H9 (cell line): ENCODE results near the gene BAIAP2. TPM values are rescaled to one million over a fixed set of nuclear protein-coding genes. Genes with fewer than 3 reads are reported as not detected.

Experiments
- DNase-seq: peaks from one replicate; pipeline ENCODE4 v3.0.0-alpha.2; 2017
- H2AFZ ChIP-seq: one replicate; pipeline ENCODE4 v1.6.1; 2013; ENCODE audit warnings: mild to moderate bottlenecking, low read length, control low read depth, moderate library complexity
- H2AK5ac ChIP-seq: 2 replicates; pipeline ENCODE4 v1.6.1; 2013; ENCODE audit warnings: low read length, control low read depth, mixed read lengths; ENCODE audit not compliant: insufficient read length
- H2BK120ac ChIP-seq: one replicate; pipeline ENCODE4 v1.6.1; 2013; ENCODE audit warnings: low read depth, mild to moderate bottlenecking, low read length, control low read depth, inconsistent platforms; ENCODE audit not compliant: poor library complexity, severe bottlenecking
- H2BK12ac ChIP-seq: 2 replicates; pipeline ENCODE4 v1.6.1; 2013; ENCODE audit warnings: low read length, control low read depth, mixed read lengths, low read depth; ENCODE audit not compliant: insufficient read length
- H2BK15ac ChIP-seq: 2 replicates; pipeline ENCODE4 v1.6.1; 2013; ENCODE audit warnings: low read depth, low read length, control low read depth
- H2BK20ac ChIP-seq: one replicate; pipeline ENCODE4 v1.6.1; 2013; ENCODE audit warnings: low read depth, mild to moderate bottlenecking, low read length, control low read depth, inconsistent platforms; ENCODE audit not compliant: poor library complexity, severe bottlenecking
- H2BK5ac ChIP-seq: 2 replicates; pipeline ENCODE4 v1.6.1; 2013; ENCODE audit warnings: low read length, control low read depth, mixed read lengths; ENCODE audit not compliant: insufficient read length
- H3K14ac ChIP-seq: 2 replicates; pipeline ENCODE4 v1.6.1; 2013; ENCODE audit warnings: low read length, control low read depth; ENCODE audit not compliant: insufficient read depth
- H3K18ac ChIP-seq: 2 replicates; pipeline ENCODE4 v1.6.1; 2013; ENCODE audit warnings: low read depth, mild to moderate bottlenecking, mixed read lengths, low read length, control low read depth; ENCODE audit not compliant: insufficient read length
- H3K23ac ChIP-seq: 2 replicates; pipeline ENCODE4 v1.6.1; 2013; ENCODE audit warnings: low read length, control low read depth, mixed read lengths, low read depth; ENCODE audit not compliant: insufficient read length
- H3K23me2 ChIP-seq: 2 replicates; pipeline ENCODE4 v1.6.1; 2013; ENCODE audit warnings: low read depth, mild to moderate bottlenecking, mixed read lengths, low read length, control low read depth; ENCODE audit not compliant: insufficient read length, poor library complexity, severe bottlenecking
- H3K27ac ChIP-seq: 2 replicates; pipeline ENCODE4 v1.5.1; 2013; ENCODE audit warnings: low read length, control low read depth, mixed read lengths, low read depth; ENCODE audit not compliant: insufficient read length
- H3K27me3 ChIP-seq: 2 replicates; pipeline ENCODE4 v1.6.1; 2013; ENCODE audit warnings: low read length, control low read depth, inconsistent platforms; ENCODE audit not compliant: insufficient read depth
- H3K4ac ChIP-seq: 2 replicates; pipeline ENCODE4 v1.6.1; 2013; ENCODE audit warnings: low read depth, mild to moderate bottlenecking, control low read depth, inconsistent platforms, low read length, moderate library complexity
- H3K4me1 ChIP-seq: 2 replicates; pipeline ENCODE4 v1.6.1; 2013; ENCODE audit warnings: low read length, control low read depth, inconsistent platforms; ENCODE audit not compliant: insufficient read depth
- H3K4me2 ChIP-seq: 2 replicates; pipeline ENCODE4 v1.6.1; 2013; ENCODE audit warnings: low read length, control low read depth, mixed read lengths; ENCODE audit not compliant: insufficient read length, insufficient read depth
- H3K56ac ChIP-seq: 2 replicates; pipeline ENCODE4 v1.6.1; 2013; ENCODE audit warnings: low read depth, mild to moderate bottlenecking, mixed read lengths, low read length, control low read depth; ENCODE audit not compliant: insufficient read length
- H3K79me1 ChIP-seq: 2 replicates; pipeline ENCODE4 v1.6.1; 2013; ENCODE audit warnings: low read depth, mild to moderate bottlenecking, moderate library complexity, low read length, control low read depth, inconsistent platforms; ENCODE audit not compliant: insufficient read depth, poor library complexity, severe bottlenecking
- H3K79me2 ChIP-seq: 2 replicates; pipeline ENCODE4 v1.6.1; 2013; ENCODE audit warnings: low read length, control low read depth, inconsistent platforms; ENCODE audit not compliant: insufficient read depth
- H3K9ac ChIP-seq: 2 replicates; pipeline ENCODE4 v1.6.1; 2013; ENCODE audit warnings: low read length, control low read depth, mixed read lengths; ENCODE audit not compliant: insufficient read length; ENCODE audit errors: extremely low read depth
- H3K9me3 ChIP-seq: one replicate; pipeline ENCODE4 v1.6.1; 2013; ENCODE audit warnings: low read depth, low read length, inconsistent platforms; ENCODE audit not compliant: control insufficient read depth
- H3T11ph ChIP-seq: one replicate; pipeline ENCODE4 v1.6.1; 2013; ENCODE audit warnings: mild to moderate bottlenecking, low read length, control low read depth, inconsistent platforms
- H4K20me1 ChIP-seq: one replicate; pipeline ENCODE4 v1.6.1; 2013; ENCODE audit not compliant: control insufficient read depth, insufficient read length, insufficient read depth
- H4K5ac ChIP-seq: 2 replicates; pipeline ENCODE4 v1.6.1; 2013; ENCODE audit warnings: low read depth, mild to moderate bottlenecking, mixed read lengths, low read length, control low read depth; ENCODE audit not compliant: insufficient read length
- H4K8ac ChIP-seq: replicated peaks from 2 replicates; pipeline ENCODE4 v1.6.1; 2013; ENCODE audit warnings: low read length, control low read depth, mixed read lengths, low read depth; ENCODE audit not compliant: insufficient read length
- H4K91ac ChIP-seq: 2 replicates; pipeline ENCODE4 v1.6.1; 2013; ENCODE audit warnings: low read depth, mild to moderate bottlenecking, moderate library complexity, mixed read lengths, low read length, control low read depth; ENCODE audit not compliant: insufficient read length
- H3K27ac Mint-ChIP-seq, 3 experiments: 2 replicates in 2 of 3; 3 replicates in 1 of 3; pipeline ENCODE4 v1.8.0; 2020 to 2021; ENCODE audit warnings: mixed read lengths in 3 of 3, mild to moderate bottlenecking in 1 of 3, moderate library complexity in 1 of 3
- H3K27me3 Mint-ChIP-seq: 2 replicates; pipeline ENCODE4 v1.8.0; 2021; ENCODE audit warnings: low read depth, mild to moderate bottlenecking, moderate library complexity, mixed read lengths
- H3K36me3 Mint-ChIP-seq, 3 experiments: 2 replicates in 2 of 3; 3 replicates in 1 of 3; pipeline ENCODE4 v1.8.0; 2020 to 2021; ENCODE audit warnings: low read depth in 3 of 3, mixed read lengths in 3 of 3; ENCODE audit not compliant: insufficient read depth in 1 of 3
- H3K4me1 Mint-ChIP-seq, 2 experiments: 2 replicates each; pipeline ENCODE4 v1.8.0; 2020; ENCODE audit warnings: mixed read lengths in 2 of 2
- H3K4me3 Mint-ChIP-seq, 2 experiments: 2 replicates in 1 of 2; 3 replicates in 1 of 2; pipeline ENCODE4 v1.8.0; 2020 to 2021; ENCODE audit warnings: mild to moderate bottlenecking in 2 of 2, mixed read lengths in 2 of 2, moderate library complexity in 1 of 2
- H3K9me3 Mint-ChIP-seq, 2 experiments: 2 replicates in 1 of 2; 3 replicates in 1 of 2; pipeline ENCODE4 v1.8.0; 2020; ENCODE audit warnings: mild to moderate bottlenecking in 2 of 2, mixed read lengths in 2 of 2, moderate library complexity in 1 of 2
- CTCF ChIP-seq: fragments of 200-600 bp; sonication (generic); conservative IDR thresholded peaks from 3 replicates; pipeline ENCODE4 v1.8.0; 2021; ENCODE audit warnings: antibody characterized with exemption, mild to moderate bottlenecking
- WGBS: extraction: QIAGEN DNeasy Blood & Tissue Kit; methylation state at CpG from one replicate; pipeline ENCODE4 v1.1.7; 2013; ENCODE audit warnings: missing lambda C conversion rate, low lambda C conversion rate, mixed read lengths; ENCODE audit not compliant: insufficient read length; ENCODE audit errors: extremely low coverage; 5-methylcytosine and 5-hydroxymethylcytosine counted together
- total RNA-seq: library from RNA; stranded (reverse); gene quantifications from 2 replicates; pipeline ENCODE4 v1.2.1, GENCODE V29; 2021

The BAIAP2 gene
- total RNA-seq, 1 experiment from 2014 or later: 27.8 TPM

- Histone ChIP-seq H3K4ac (no peak overlapping the region), H2AFZ (no peak overlapping the region), H2BK5ac (no peak overlapping the region), H2BK20ac (no peak overlapping the region), H3K27ac (no peak overlapping the region), H4K5ac (no peak overlapping the region), H3K18ac (no peak overlapping the region), H2BK12ac (peak overlapping the region; percentile 22), H3K23me2 (no peaks in the 10 kb centered on the region), H4K8ac (no peak overlapping the region), H3K14ac (no peak overlapping the region; the same call in 1 of the 2 replicates), H3K27me3 (no peaks in the 10 kb centered on the region), H2AK5ac (no peak overlapping the region), H3K4me2 (no peak overlapping the region), H3K9ac (no peak overlapping the region), H2BK15ac (no peak overlapping the region), H3K79me2 (no peaks in the 10 kb centered on the region), H3K56ac (no peak overlapping the region), H3K23ac (no peak overlapping the region), H4K91ac (no peak overlapping the region), H3K79me1 (no peaks in the 10 kb centered on the region), H3T11ph (no peak overlapping the region), H2BK120ac (no peak overlapping the region), H3K9me3 (no peaks in the 10 kb centered on the region), H3K4me1 (no peaks in the 10 kb centered on the region; the same call in 1 of the 2 replicates), H4K20me1 (peaks cover 3% of the 10 kb centered on the region)
- no CpG with 5 or more reads among the region's 24 CpGs for WGBS
- TF ChIP-seq CTCF: no peak
- H3K9me3 Mint-ChIP-seq: no peaks in the 10 kb centered on the region
- peaks cover 3% of the 10 kb centered on the region; the same call in 1 of the 2 replicates for H3K27me3 Mint-ChIP-seq
- H3K4me1 Mint-ChIP-seq: peaks cover 36 to 45% of the 10 kb centered on the region in 2 experiments
- no peak for DNase-seq
- no peak overlapping the region; a peak in 1 of 7 replicates for H3K27ac Mint-ChIP-seq
- H3K36me3 Mint-ChIP-seq: peaks cover 0 to 3% (median 0%) of the 10 kb centered on the region in 3 experiments; a peak in 2 of 7 replicates
- no peak overlapping the region for H3K4me3 Mint-ChIP-seq
Measured at GRCh38 chr17:81092518-81093095, 57.7 kb downstream of the BAIAP2 start.
